K562 (cell line): Measurements from ENCODE around the gene ZCCHC4.

Experiments
- BCLAF1 ChIP-seq, 2 experiments: fragments of 450-650 bp in 1 of 2; IDR thresholded peaks; 2 replicates each; pipeline ENCODE4 v1.6.1; 2011 to 2017; ENCODE audit warnings: low read depth in 2 of 2, antibody characterized with exemption in 1 of 2, borderline replicate concordance in 1 of 2, low read length in 1 of 2, mild to moderate bottlenecking in 1 of 2, mixed read lengths in 1 of 2; ENCODE audit not compliant: control insufficient read depth in 1 of 2
- CTCF ChIP-seq, 3 experiments: IDR thresholded peaks in 2 of 3; conservative IDR thresholded peaks in 1 of 3; 2 replicates each; pipeline ENCODE4 v1.5.1; 2011 to 2012; ENCODE audit warnings: low read length in 3 of 3, mild to moderate bottlenecking in 3 of 3, control low read depth in 2 of 3, improper control_type of control experiment in 1 of 3, inconsistent platforms in 1 of 3, low read depth in 1 of 3, mixed read lengths in 1 of 3, moderate library complexity in 1 of 3; ENCODE audit not compliant: insufficient read depth in 2 of 3
- ESRRA ChIP-seq: fragments of 450-650 bp; IDR thresholded peaks from 2 replicates; pipeline ENCODE4 v1.6.1; 2014; ENCODE audit warnings: low read depth, mild to moderate bottlenecking, moderate library complexity, borderline replicate concordance
- FIP1L1 ChIP-seq: fragments of 200-400 bp; formaldehyde crosslinking; IDR thresholded peaks from 2 replicates; pipeline ENCODE4 v1.6.1; 2018; ENCODE audit warnings: mild to moderate bottlenecking, low read depth, low read length; ENCODE audit not compliant: poor library complexity, severe bottlenecking
- IRF1 ChIP-seq: sonication (generic); formaldehyde crosslinking; IDR thresholded peaks from 2 replicates; pipeline ENCODE4 v1.8.0; 2022; ENCODE audit warnings: missing genetic modification reagents, mild to moderate bottlenecking, borderline replicate concordance
- LEF1 ChIP-seq: fragments of 450-650 bp; IDR thresholded peaks from 2 replicates; pipeline ENCODE4 v1.6.1; 2016; ENCODE audit warnings: mild to moderate bottlenecking
- NR1H2 ChIP-seq: sonication (generic); formaldehyde crosslinking; IDR thresholded peaks from 2 replicates; pipeline ENCODE4 v1.4.0; 2020; ENCODE audit warnings: mild to moderate bottlenecking, missing genetic modification reagents
- PTBP1 ChIP-seq: fragments of 200-400 bp; formaldehyde crosslinking; IDR thresholded peaks from 2 replicates; pipeline ENCODE4 v1.6.1; 2017; ENCODE audit warnings: low read depth, low read length
- SREBF1 ChIP-seq: fragments of 150-350 bp; IDR thresholded peaks from 2 replicates; pipeline ENCODE4 v1.6.1; 2014; ENCODE audit warnings: antibody characterized with exemption, low read depth, low read length, borderline replicate concordance
- TAF1 ChIP-seq: IDR thresholded peaks from 2 replicates; pipeline ENCODE4 v1.6.1; 2011; ENCODE audit warnings: mild to moderate bottlenecking, low read length, moderate library complexity; ENCODE audit not compliant: insufficient read depth, control insufficient read depth, severe bottlenecking; ENCODE audit errors: extremely low read depth
- YY1 ChIP-seq, 3 experiments: IDR thresholded peaks; 2 replicates each; pipeline ENCODE4 v1.6.1; 2011; ENCODE audit warnings: low read length in 2 of 3, mild to moderate bottlenecking in 2 of 3, moderate library complexity in 2 of 3, borderline replicate concordance in 1 of 3, control low read depth in 1 of 3, low read depth in 1 of 3; ENCODE audit not compliant: insufficient read depth in 3 of 3, insufficient replicate concordance in 2 of 3, control insufficient read depth in 1 of 3, insufficient read length in 1 of 3; ENCODE audit errors: extremely low read depth in 1 of 3
- ZSCAN29 ChIP-seq: fragments of 450-650 bp; IDR thresholded peaks from 2 replicates; pipeline ENCODE4 v1.6.1; 2017

- TF ChIP-seq LEF1 (no peak), FIP1L1 (no peak), ESRRA (no peak), PTBP1 (no peak), TAF1 (no peak), CTCF (IDR thresholded peaks at IDR 0.05 in 2 of 3, conservative IDR thresholded peaks at IDR 0.05 in 1 of 3; ENCODE audit: insufficient read depth in 2 of 3, low read depth in 1 of 3, low read length in 3 of 3) (no peak), YY1 (IDR thresholded peaks at IDR 0.05; ENCODE audit: borderline replicate concordance in 1 of 3, control insufficient read depth in 1 of 3, extremely low read depth in 1 of 3, insufficient read depth in 3 of 3, insufficient read length in 1 of 3, insufficient replicate concordance in 2 of 3, low read depth in 1 of 3, low read length in 2 of 3) (no peak), NR1H2 (CRISPR knock-in tag) (no peak), IRF1 (CRISPR knock-in tag) (no peak), ZSCAN29 (no peak), SREBF1 (no peak), BCLAF1 (IDR thresholded peaks at IDR 0.05; ENCODE audit: borderline replicate concordance in 1 of 2, control insufficient read depth in 1 of 2, low read depth in 2 of 2, low read length in 1 of 2) (no peak)
Measured at GRCh38 chr4:25356068-25356467, 43.5 kb downstream of the ZCCHC4 start.
